ENCODE measurements around the gene EXOC3L2.
"Not testable (repeated sequence)": the region's sequence is repeated elsewhere in the genome, so short reads cannot be mapped to it uniquely, and the experiment has no call there.

Gene EXOC3L2

GRCh38 chr19:45245334-45245787 is at the start of gene EXOC3L2:
TSS of gene EXOC3L2 (minus strand) at chr19:45245407. CDS start at chr19:45239045, 6,362 bp downstream.
- no peak for DNase-seq

- DNase-seq: no peak
Observed at GRCh38 chr19:45294291-45295029, 49.3 kb upstream of the EXOC3L2 start.

- no peak for DNase-seq
Observed at GRCh38 chr19:45293682-45294081, 48.5 kb upstream of the EXOC3L2 start.

GRCh38 chr19:45291834-45292233 is 46.6 kb upstream of the EXOC3L2 start:
- no peak for DNase-seq

- DNase-seq: no peak
Observed at GRCh38 chr19:45290381-45290931, 45.2 kb upstream of the EXOC3L2 start.

GRCh38 chr19:45283443-45284033 is 38.3 kb upstream of the EXOC3L2 start:
- no peak for DNase-seq

- no peak for DNase-seq
Observed at GRCh38 chr19:45280471-45280961, 35.3 kb upstream of the EXOC3L2 start.

- no peak for DNase-seq
Observed at GRCh38 chr19:45279587-45280192, 34.5 kb upstream of the EXOC3L2 start.

- no peak for DNase-seq
Observed at GRCh38 chr19:45278087-45278486, 32.9 kb upstream of the EXOC3L2 start.

GRCh38 chr19:45276284-45276687 is 31.1 kb upstream of the EXOC3L2 start:
- no peak for DNase-seq

GRCh38 chr19:45275370-45275971 is 30.3 kb upstream of the EXOC3L2 start:
- DNase-seq: no peak

- DNase-seq: no peak
Observed at GRCh38 chr19:45273521-45273855, 28.3 kb upstream of the EXOC3L2 start.

- no peak for DNase-seq
Observed at GRCh38 chr19:45271735-45272108, 26.5 kb upstream of the EXOC3L2 start.

- no peak for DNase-seq
Observed at GRCh38 chr19:45271098-45271734, 26.0 kb upstream of the EXOC3L2 start.

GRCh38 chr19:45269939-45270338 is 24.7 kb upstream of the EXOC3L2 start:
- not testable (repeated sequence) for DNase-seq

GRCh38 chr19:45267296-45267695 is 22.1 kb upstream of the EXOC3L2 start:
- DNase-seq: no peak

- DNase-seq: no peak
Observed at GRCh38 chr19:45265375-45265774, 20.2 kb upstream of the EXOC3L2 start.

- DNase-seq: no peak
Observed at GRCh38 chr19:45264781-45265317, 19.6 kb upstream of the EXOC3L2 start.

GRCh38 chr19:45263013-45263412 is 17.8 kb upstream of the EXOC3L2 start:
- no peak for DNase-seq

- DNase-seq: no peak
Observed at GRCh38 chr19:45262570-45262969, 17.4 kb upstream of the EXOC3L2 start.

- DNase-seq: no peak
Observed at GRCh38 chr19:45258862-45259261, 13.7 kb upstream of the EXOC3L2 start.

- DNase-seq: no peak
Observed at GRCh38 chr19:45256836-45257235, 11.6 kb upstream of the EXOC3L2 start.

All from CD4-positive, alpha-beta T cell treated with Interleukin-17A for 1 hour (primary cell).